ENCODE results near the gene SH2D3A.
"Not testable (repeated sequence)": the region's sequence is repeated elsewhere in the genome, so short reads cannot be mapped to it uniquely, and the experiment has no call there.

SH2D3A gene

GRCh38 chr19:6766357-6767080, 716 bp downstream of the SH2D3A start:
- ChIA-PET CTCF (interaction anchor here (1.7 kb wide), 1 partner anchor 14 kb away, joined by 4 read pairs; no protein-coding TSS in a partner anchor), POLR2A (no interaction called here)
- DNase-seq (ENCODE audit: extremely low spot score): no peak
- no peak for TF ChIP-seq CTCF (IDR thresholded peaks at IDR 0.05; ENCODE audit: control extremely low read depth, extremely low read depth, low read depth, missing control alignments)

GRCh38 chr19:6765738-6766356, 1.4 kb downstream of the SH2D3A start:
- no peak for DNase-seq (ENCODE audit: extremely low spot score)
- no peak for TF ChIP-seq CTCF (IDR thresholded peaks at IDR 0.05; ENCODE audit: control extremely low read depth, extremely low read depth, low read depth, missing control alignments)
- CTCF ChIA-PET: no interaction called here
- POLR2A ChIA-PET: no interaction called here

GRCh38 chr19:6762253-6762797, 4.9 kb downstream of the SH2D3A start:
- POLR2A ChIA-PET; DNase-seq (ENCODE audit: extremely low spot score); CTCF ChIA-PET: not testable (repeated sequence)

GRCh38 chr19:6761053-6761676, 6.1 kb downstream of the SH2D3A start:
- TF ChIP-seq CTCF (IDR thresholded peaks at IDR 0.05; ENCODE audit: control extremely low read depth, extremely low read depth, low read depth, missing control alignments): no peak
- no peak for DNase-seq (ENCODE audit: extremely low spot score)
- ChIA-PET POLR2A (interaction anchor here (0.6 kb wide), 1 partner anchor 56 kb away, joined by 4 read pairs; no protein-coding TSS in a partner anchor), CTCF (interaction anchor here (0.7 to 2.9 kb wide), 7 partner anchors 8 to 280 kb away, joined by 3 to 12 read pairs (median 5); partner anchors contain the start of genes DENND1C, GPR108 and VAV1)

- ChIA-PET POLR2A (interaction anchor here (0.6 kb wide), 1 partner anchor 56 kb away, joined by 4 read pairs; no protein-coding TSS in a partner anchor), CTCF (interaction anchor here (1.0 to 2.9 kb wide), 5 partner anchors 9 to 102 kb away, joined by 3 to 12 read pairs (median 6); partner anchors contain the start of genes GPR108 and VAV1)
- DNase-seq (ENCODE audit: extremely low spot score): no peak
- TF ChIP-seq CTCF (IDR thresholded peaks at IDR 0.05; ENCODE audit: control extremely low read depth, extremely low read depth, low read depth, missing control alignments): no peak
These were observed 6.6 kb downstream of the SH2D3A start for GRCh38 chr19:6760606-6761005.

- ChIA-PET CTCF (interaction anchor here (0.8 to 4.3 kb wide), 7 partner anchors 10 to 239 kb away, joined by 3 to 14 read pairs (median 4); partner anchors contain the start of genes GPR108 and VAV1), POLR2A (interaction anchor here (0.7 kb wide), 1 partner anchor 9 kb away, joined by 4 read pairs; no protein-coding TSS in a partner anchor)
- DNase-seq (ENCODE audit: extremely low spot score): no peak
- TF ChIP-seq CTCF (IDR thresholded peaks at IDR 0.05; ENCODE audit: control extremely low read depth, extremely low read depth, low read depth, missing control alignments): no peak
These were observed 12.4 kb downstream of the SH2D3A start for GRCh38 chr19:6754653-6755463.

Data from GM10248 (cell line).